RWPE2 (cell line): ENCODE data around the gene SLC5A5.

Experiments
- ATAC-seq: fragments of 200-7000 bp; cut with Tn5 transposase; 3 replicates; pipeline ENCODE4 v1.9.1; 2021; ENCODE audit warnings: low read depth
- DNase-seq: peaks from one replicate; pipeline ENCODE4 v3.0.0-alpha.2; 2020; ENCODE audit warnings: low spot score
- H3K27ac ChIP-seq: fragments of 450-650 bp; 2 replicates; pipeline ENCODE4 v1.5.1; 2017; ENCODE audit warnings: mild to moderate bottlenecking; ENCODE audit not compliant: poor library complexity, severe bottlenecking
- H3K27me3 ChIP-seq: fragments of 250-450 bp; sonication (Bioruptor Pico); 2 replicates; pipeline ENCODE4 v1.5.1; 2021; ENCODE audit warnings: mild to moderate bottlenecking, moderate library complexity; ENCODE audit not compliant: insufficient read depth, poor library complexity, severe bottlenecking
- H3K36me3 ChIP-seq: fragments of 250-450 bp; sonication (Bioruptor Pico); 2 replicates; pipeline ENCODE4 v1.5.1; 2020; ENCODE audit warnings: low read depth, mild to moderate bottlenecking, moderate library complexity
- H3K4me1 ChIP-seq: fragments of 250-450 bp; sonication (Bioruptor Pico); 2 replicates; pipeline ENCODE4 v1.5.1; 2021; ENCODE audit warnings: mild to moderate bottlenecking, moderate library complexity; ENCODE audit not compliant: insufficient read depth, poor library complexity, severe bottlenecking
- H3K4me3 ChIP-seq: fragments of 250-450 bp; sonication (Bioruptor Pico); 2 replicates; pipeline ENCODE4 v1.5.1; 2021; ENCODE audit warnings: mild to moderate bottlenecking, moderate library complexity; ENCODE audit not compliant: severe bottlenecking
- H3K9me3 ChIP-seq: fragments of 250-450 bp; sonication (Bioruptor Pico); 2 replicates; pipeline ENCODE4 v1.5.1; 2021; ENCODE audit warnings: mild to moderate bottlenecking, moderate library complexity; ENCODE audit not compliant: severe bottlenecking
- TF ChIP-seq, protein P1 (sequence below): fragments of 450-650 bp; IDR thresholded peaks from one replicate; pipeline ENCODE4 v1.5.1; 2017; ENCODE audit warnings: mild to moderate bottlenecking, moderate library complexity; ENCODE audit not compliant: poor library complexity, severe bottlenecking

SLC5A5 gene

DNA sequence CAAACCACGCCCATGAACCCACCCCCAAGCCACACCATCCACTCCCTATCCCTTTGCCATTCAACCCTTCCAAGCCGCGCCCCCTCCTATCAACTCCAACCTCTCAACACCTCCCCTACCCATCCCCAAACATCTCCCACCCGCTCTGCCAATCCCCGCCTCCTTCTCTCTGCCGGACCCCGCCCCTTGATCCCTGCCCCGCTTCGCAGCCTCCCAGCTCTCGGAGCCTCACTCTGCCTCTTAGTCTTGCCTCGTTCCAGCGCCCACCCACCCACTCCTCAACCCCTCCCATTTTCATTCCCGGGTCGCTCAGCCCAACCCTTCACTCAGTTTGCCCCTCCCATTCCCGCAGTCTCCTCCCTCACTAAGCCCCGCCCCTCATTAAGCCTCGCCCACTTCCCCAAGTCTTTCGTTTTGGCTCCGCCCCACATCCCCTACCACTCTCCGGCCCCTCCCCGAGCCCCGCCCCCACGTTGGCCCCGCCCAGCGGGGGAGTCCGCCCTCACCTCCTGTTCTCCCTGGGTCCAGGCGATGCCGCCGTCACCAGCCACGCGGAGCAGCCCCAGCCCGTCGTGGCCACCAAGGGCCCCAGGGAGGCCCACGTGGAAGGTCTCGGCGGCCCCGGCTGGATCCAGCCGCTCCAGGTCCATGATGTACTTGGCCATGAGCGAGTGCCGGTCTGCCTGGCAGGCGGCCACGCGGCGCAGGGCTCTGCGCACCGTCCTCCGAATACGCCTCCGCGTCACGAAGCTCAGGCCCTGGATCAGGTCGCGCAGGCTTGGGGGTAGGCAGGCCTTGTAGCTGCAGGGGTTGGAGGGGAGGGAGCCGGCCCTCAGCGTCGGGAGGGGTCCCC, 29.7 kb upstream of the SLC5A5 start:
- Histone ChIP-seq H3K4me3 (peak overlapping the region; percentile 48), H3K27me3 (no peaks in the 10 kb centered on the region), H3K27ac (no peak overlapping the region), H3K9me3 (no peaks in the 10 kb centered on the region), H3K36me3 (no peaks in the 10 kb centered on the region), H3K4me1 (no peaks in the 10 kb centered on the region)
- TF ChIP-seq, protein P1, sequence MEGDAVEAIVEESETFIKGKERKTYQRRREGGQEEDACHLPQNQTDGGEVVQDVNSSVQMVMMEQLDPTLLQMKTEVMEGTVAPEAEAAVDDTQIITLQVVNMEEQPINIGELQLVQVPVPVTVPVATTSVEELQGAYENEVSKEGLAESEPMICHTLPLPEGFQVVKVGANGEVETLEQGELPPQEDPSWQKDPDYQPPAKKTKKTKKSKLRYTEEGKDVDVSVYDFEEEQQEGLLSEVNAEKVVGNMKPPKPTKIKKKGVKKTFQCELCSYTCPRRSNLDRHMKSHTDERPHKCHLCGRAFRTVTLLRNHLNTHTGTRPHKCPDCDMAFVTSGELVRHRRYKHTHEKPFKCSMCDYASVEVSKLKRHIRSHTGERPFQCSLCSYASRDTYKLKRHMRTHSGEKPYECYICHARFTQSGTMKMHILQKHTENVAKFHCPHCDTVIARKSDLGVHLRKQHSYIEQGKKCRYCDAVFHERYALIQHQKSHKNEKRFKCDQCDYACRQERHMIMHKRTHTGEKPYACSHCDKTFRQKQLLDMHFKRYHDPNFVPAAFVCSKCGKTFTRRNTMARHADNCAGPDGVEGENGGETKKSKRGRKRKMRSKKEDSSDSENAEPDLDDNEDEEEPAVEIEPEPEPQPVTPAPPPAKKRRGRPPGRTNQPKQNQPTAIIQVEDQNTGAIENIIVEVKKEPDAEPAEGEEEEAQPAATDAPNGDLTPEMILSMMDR: no peak
- peak; percentile 92 for DNase-seq
- ATAC-seq: peak; percentile 84

DNA sequence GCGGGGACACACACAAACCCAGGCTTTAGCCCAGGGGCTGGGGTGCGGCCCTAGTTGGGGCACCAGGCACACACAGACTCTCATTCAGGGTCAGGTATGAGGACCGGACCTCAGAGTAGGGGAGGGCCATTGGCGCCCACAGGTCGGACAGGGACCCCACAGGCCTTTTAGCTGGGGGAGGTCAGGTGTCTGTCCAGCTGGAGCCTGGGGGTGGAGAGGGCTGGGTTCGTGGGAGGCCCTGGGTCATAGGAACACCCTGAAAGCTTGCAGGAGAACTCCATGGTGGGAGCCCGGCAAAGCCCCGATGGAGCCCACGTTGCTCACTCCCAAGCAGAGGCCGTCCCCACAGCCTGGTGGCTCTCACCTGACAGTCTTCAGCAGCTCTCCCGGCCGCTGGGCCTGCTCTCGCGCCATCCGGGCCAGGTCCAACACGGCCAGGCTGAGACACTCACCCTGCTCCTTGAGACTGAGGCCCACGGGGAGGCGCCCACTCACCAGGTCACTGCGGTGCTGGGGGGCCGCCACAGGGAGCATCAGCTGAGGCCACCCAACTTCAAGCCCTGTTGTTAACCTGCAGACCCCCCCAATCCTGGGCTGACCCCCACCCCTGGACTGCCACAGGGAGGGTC, 29.0 kb upstream of the SLC5A5 start:
- peak overlapping the region; percentile 48 for H3K4me3 ChIP-seq
- DNase-seq: no peak

DNA sequence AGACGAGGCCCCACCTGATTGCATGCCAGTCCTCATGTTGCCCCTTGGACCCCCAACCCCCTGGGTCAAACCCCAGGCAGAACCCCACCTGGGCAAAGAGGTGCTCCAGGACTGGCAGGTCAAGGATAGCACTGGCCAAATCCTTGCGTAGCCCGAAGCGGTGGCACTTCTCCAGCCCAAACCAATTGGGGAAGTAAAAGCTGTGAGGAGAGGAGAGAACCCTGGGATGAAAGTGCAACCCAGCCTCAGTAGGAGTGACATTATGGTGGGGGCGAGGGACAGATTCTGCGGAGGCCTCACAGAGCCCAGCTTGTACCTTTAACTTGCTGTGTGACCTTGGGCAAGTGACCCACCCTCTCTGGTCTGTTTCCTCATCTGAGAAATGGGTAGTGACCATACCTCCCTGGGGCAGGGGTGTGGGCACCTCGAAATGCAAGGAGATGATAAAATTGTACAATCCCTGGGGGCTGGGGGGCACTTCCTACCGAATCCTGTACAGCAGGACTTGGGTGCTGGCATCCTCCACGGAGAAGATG, 28.4 kb upstream of the SLC5A5 start:
- ATAC-seq (no peak), DNase-seq (no peak)
- Histone ChIP-seq H3K36me3 (no peaks in the 10 kb centered on the region), H3K27ac (no peak overlapping the region), H3K4me1 (no peaks in the 10 kb centered on the region), H3K4me3 (peak overlapping the region; percentile 48), H3K27me3 (no peaks in the 10 kb centered on the region), H3K9me3 (no peaks in the 10 kb centered on the region)
- TF ChIP-seq, protein P1: no peak

More for the DNA sequence above, 29.0 kb upstream of the SLC5A5 start:
- H3K4me1 ChIP-seq: no peaks in the 10 kb centered on the region
- TF ChIP-seq, protein P1: no peak
- no peaks in the 10 kb centered on the region for H3K27me3 ChIP-seq
- no peak for ATAC-seq
- H3K9me3 ChIP-seq: no peaks in the 10 kb centered on the region
- no peak overlapping the region for H3K27ac ChIP-seq
- no peaks in the 10 kb centered on the region for H3K36me3 ChIP-seq

DNA sequence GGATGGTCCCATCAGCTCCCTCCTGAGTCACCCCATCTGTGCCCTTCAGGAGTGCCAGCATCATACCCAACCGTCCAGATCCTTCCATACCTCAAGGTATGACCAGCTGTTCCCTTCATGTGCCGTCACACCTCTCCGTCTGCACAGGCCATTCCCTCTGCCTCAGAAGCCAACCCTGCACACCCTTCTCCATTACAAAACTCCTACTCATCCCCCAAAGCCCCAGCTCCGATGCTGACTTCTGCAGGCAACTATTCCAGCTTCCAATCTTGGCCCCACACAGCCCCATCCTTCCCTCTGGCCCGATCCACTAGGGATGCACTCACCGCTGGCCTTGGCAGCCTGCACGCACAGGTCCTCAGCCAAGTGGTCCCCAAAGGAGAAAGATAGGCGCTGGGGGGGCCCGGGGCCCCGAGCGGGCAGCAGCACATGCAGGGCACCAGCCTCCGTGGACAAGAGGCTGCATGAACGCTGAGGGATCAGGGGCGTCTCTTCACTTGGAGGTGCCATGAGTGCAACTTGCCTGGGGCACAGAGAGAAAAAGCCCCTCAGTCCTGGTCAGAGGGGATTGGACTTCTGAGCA, 27.7 kb upstream of the SLC5A5 start:
- Histone ChIP-seq H3K9me3 (no peaks in the 10 kb centered on the region), H3K27ac (no peak overlapping the region), H3K36me3 (no peaks in the 10 kb centered on the region), H3K4me3 (no peak overlapping the region), H3K27me3 (no peaks in the 10 kb centered on the region), H3K4me1 (no peaks in the 10 kb centered on the region)
- DNase-seq: no peak
- TF ChIP-seq, protein P1: no peak
- ATAC-seq: no peak
